Measurements from ENCODE around the gene EP400.
"Not testable (repeated sequence)": the region's sequence is repeated elsewhere in the genome, so short reads cannot be mapped to it uniquely, and the experiment has no call there.

EP400 gene

GRCh38 chr12:132047630-132048029 lies 97.9 kb downstream of the EP400 start:
- not testable (repeated sequence) for DNase-seq (ENCODE audit: low read depth in 2 of 2)

GRCh38 chr12:132049442-132049841 lies 99.7 kb downstream of the EP400 start:
- no peak for DNase-seq (ENCODE audit: low read depth in 2 of 2)

- no peak for DNase-seq (ENCODE audit: low read depth in 2 of 2)
Observed at GRCh38 chr12:132049876-132050275, 100.1 kb downstream of the EP400 start.

GRCh38 chr12:132051718-132052117 lies 102.0 kb downstream of the EP400 start:
- DNase-seq (ENCODE audit: low read depth in 2 of 2): not testable (repeated sequence)

- no peak for DNase-seq (ENCODE audit: low read depth in 2 of 2)
Observed at GRCh38 chr12:132052196-132052932, 102.6 kb downstream of the EP400 start.

GRCh38 chr12:132053338-132054330 lies 103.9 kb downstream of the EP400 start:
- DNase-seq (ENCODE audit: low read depth in 2 of 2): no peak

DNA sequence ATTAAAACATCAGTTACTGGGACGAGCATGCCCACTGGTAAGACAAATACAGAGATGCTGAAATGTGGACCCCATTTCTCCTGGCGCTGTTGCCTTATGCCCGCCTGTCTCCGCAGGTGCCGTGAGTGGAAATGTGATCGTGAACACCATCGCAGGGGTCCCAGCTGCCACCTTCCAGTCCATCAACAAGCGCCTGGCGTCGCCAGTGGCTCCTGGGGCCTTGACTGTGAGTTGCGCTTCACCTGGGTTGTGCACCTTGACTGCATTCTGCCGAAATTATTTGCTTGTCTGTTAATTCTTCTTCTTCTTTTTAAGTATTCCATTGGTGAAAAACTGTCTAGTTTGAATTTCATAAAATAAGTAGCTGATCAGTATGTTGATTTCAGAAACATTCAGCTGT lies 105.2 kb downstream of the EP400 start:
- no peak for DNase-seq (ENCODE audit: low read depth in 2 of 2)

DNA sequence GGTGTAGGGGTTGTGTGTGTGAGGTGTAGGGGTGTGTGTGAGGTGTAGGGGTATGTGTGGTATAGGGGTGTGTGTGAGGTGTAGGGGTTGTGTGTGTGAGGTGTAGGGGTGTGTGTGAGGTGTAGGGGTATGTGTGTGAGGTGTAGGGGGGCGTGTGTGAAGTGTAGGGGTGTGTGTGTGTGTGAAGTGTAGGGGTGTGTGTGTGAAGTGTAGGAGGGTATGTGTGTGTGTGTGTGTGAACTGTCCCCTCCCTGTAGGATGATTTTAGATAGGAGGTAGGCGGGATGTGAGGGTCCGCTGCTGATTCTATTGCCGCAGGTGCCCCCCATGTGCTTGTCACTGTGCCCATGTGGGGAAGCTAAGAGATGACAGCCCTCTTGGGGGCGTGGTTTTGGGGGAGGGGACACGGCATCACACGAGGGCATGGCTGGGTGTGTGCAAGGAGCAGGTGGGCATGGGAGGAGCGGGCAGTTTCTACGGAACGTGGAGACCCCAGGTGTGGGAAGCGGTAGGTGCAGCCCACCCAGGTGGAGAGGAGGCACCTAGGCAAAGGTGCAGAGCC lies 105.9 kb downstream of the EP400 start:
- DNase-seq (ENCODE audit: low read depth in 2 of 2): no peak

DNA sequence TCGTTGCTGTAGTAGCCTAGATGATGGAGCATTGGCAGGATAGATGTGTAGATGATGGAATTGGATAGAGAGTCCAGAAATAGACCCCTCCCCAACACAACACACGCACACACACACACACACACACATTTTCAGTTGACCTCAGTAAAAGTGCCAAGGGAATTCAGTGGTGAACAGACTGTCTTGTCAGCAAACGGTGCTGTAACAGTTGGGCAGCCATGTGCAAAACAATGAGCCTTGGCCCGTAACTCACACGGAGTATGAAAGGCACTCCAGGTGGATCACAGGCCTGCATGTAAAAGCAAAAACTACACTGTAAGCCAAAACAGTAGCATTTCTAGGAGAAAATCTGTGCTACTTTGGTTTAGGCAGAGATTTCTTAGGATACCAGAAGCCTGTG lies 106.6 kb downstream of the EP400 start:
- no peak for DNase-seq (ENCODE audit: low read depth in 2 of 2)

DNA sequence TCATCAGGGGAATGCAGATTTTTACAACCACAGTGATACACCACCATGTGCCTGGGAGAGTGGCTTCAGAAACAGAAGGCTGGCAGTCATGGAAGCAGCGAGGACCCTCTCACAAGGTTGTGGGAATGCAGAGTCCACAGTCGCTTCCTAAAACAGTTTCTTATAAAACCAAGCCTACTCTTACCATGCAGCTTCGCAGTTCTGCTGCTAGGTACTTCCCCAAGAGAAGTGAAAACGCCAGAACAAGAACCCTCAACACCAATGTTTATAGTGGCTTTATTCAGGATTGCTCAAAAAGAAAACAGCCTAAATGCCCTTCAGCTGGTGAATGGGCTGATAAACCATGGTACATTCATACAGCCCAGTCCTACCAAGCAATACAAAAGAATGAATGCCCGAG lies 107.2 kb downstream of the EP400 start:
- no peak for DNase-seq (ENCODE audit: low read depth in 2 of 2)

DNA sequence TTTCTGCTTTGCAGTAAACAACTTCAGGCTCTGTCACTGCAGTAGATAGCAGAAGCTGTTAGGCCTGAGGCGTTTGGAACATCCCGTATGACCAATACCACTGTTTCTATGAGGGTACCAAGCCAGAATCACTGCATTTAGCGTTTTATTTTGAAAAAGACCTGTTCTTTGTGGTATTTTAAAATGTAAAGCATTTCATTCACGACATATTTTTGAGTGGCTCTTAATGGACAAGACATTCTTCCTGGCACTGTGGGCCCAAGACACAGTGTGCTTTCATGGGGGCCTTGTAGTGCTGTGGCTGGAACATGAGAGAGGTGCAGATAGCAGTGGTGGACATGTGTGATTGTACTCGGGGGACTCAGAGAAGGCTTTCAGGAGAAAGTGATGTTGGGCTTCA lies 107.9 kb downstream of the EP400 start:
- DNase-seq (ENCODE audit: low read depth in 2 of 2): no peak

DNA sequence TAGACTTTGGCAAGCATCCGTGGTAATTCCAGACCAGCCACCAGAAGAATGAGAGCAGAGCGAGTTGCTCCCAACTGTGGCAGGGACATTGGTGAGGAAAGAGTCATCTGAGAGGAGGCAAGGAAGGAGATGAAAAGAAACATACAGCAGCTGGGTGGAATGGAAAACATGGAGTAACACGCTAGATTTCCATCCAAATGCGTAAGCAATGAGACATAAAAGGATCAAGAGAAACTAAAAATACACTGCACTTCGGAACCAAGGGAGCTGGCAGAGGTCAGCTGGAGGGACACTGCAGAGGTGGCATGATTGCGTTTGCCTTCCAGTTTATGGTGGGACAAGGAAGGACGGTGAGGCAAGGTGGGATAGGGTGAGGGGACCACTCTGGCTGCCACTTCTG lies 111.5 kb downstream of the EP400 start:
- DNase-seq (ENCODE audit: low read depth in 2 of 2): no peak

GRCh38 chr12:132061641-132062430 lies 112.1 kb downstream of the EP400 start:
- DNase-seq (ENCODE audit: low read depth in 2 of 2): no peak

GRCh38 chr12:132062481-132062880 lies 112.7 kb downstream of the EP400 start:
- no peak for DNase-seq (ENCODE audit: low read depth in 2 of 2)

- no peak for DNase-seq (ENCODE audit: low read depth in 2 of 2)
Observed at GRCh38 chr12:132063491-132063890, 113.7 kb downstream of the EP400 start.

DNA sequence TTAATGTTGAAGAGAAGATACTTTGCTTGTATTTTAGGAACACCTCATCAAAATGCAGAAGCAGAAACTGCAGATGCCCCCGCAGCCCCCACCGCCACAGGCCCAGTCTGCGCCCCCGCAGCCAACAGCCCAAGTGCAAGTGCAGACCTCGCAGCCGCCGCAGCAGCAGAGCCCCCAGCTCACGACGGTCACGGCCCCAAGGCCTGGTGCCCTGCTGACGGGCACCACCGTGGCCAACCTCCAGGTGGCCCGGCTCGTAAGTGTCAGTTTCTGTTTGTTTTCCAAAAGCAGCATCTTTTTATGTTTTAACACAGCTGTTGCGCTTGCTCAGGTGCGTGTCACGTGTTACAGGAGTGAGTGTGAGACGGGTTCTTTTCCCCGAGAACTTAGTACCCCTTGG lies 114.9 kb downstream of the EP400 start:
- no peak for DNase-seq (ENCODE audit: low read depth in 2 of 2)

DNA sequence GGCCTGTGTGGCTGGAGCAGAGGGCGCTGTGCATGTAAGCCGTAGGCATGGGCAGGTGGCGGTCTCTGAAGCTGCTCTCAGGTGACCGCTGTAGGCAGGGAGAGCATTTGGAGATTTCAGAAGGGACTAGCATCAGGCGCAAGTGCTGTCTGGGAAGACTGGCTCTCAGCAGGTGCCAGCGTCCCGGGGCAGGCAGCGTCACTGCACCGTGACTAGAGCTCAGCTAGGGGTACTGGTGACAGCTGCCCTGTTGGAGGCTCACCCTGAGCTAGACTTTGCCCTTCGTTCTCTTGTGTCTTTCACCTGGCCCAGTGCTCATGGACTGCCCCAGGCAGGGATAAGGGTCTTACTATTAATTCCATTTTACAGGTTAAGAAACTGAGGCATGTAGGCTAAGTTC lies 115.5 kb downstream of the EP400 start:
- DNase-seq (ENCODE audit: low read depth in 2 of 2): no peak

- DNase-seq (ENCODE audit: low read depth in 2 of 2): no peak
Observed at GRCh38 chr12:132065609-132066344, 116.0 kb downstream of the EP400 start.

DNA sequence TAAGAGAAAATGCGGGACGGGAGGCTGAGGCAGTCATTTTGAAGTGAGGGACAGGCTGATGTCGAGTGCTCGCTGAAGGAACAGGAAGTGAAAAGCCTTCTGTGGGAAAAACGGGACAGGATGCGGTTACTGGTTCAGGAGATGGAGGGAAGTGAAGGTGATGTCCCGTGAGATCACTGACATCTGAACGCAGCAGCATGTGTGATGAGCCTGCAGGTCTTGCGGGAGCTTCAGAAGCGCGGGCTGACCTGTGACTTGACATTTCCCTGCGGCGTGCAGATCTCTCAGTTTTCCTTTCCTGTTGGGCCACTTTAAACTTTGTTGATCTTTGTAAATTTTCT lies 116.6 kb downstream of the EP400 start:
- no peak for DNase-seq (ENCODE audit: low read depth in 2 of 2)

DNA sequence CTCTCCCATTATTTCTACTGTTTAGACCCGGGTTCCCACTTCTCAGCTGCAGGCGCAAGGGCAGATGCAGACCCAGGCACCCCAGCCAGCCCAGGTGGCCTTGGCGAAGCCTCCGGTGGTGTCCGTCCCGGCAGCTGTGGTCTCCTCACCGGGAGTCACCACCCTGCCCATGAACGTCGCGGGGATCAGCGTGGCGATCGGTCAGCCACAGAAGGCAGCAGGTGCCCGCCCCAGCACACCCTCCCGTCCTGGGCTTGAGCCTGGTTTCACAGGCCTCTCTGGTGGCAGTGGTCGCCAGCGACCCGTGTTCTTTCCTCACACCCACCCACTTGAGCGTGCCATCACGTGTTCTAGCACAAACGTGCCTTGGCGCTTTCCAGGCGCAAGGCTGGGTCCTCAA lies 117.0 kb downstream of the EP400 start:
- DNase-seq (ENCODE audit: low read depth in 2 of 2): no peak

- DNase-seq (ENCODE audit: low read depth in 2 of 2): no peak
Observed at GRCh38 chr12:132067182-132067581, 117.4 kb downstream of the EP400 start.
